Smooth muscle cell (in vitro differentiated cells): Measurements from ENCODE around the gene TRIO. TPM values are rescaled to one million over a fixed set of nuclear protein-coding genes. Genes with fewer than 3 reads are reported as not detected.

Experiments
- DNase-seq: peaks from one replicate; lab custom pipeline; 2025; ENCODE audit not compliant: unreplicated experiment; lab: John Stamatoyannopoulos, UW
- H2AFZ ChIP-seq: fragments of 200-600 bp; sonication (generic); 2 replicates; pipeline ENCODE4 v1.6.0; 2016; ENCODE audit warnings: antibody characterized with exemption, low read depth, mild to moderate bottlenecking
- H3F3A ChIP-seq: fragments of 200-600 bp; sonication (generic); 2 replicates; pipeline ENCODE4 v1.6.0; 2017; ENCODE audit warnings: antibody characterized with exemption, low read depth
- H3K27ac ChIP-seq: fragments of 200-600 bp; sonication (generic); 2 replicates; pipeline ENCODE4 v1.5.1; 2016; ENCODE audit warnings: low read depth, mild to moderate bottlenecking
- H3K27me3 ChIP-seq: fragments of 200-600 bp; sonication (generic); 2 replicates; pipeline ENCODE4 v1.6.1; 2016; ENCODE audit warnings: low read depth, mild to moderate bottlenecking
- H3K36me3 ChIP-seq: fragments of 200-600 bp; sonication (generic); 2 replicates; pipeline ENCODE4 v1.5.1; 2016; ENCODE audit warnings: low read depth
- H3K4me1 ChIP-seq: fragments of 200-600 bp; sonication (generic); 2 replicates; pipeline ENCODE4 v1.5.1; 2016; ENCODE audit warnings: low read depth
- H3K4me2 ChIP-seq: fragments of 200-600 bp; sonication (generic); 2 replicates; pipeline ENCODE4 v1.6.0; 2016; ENCODE audit warnings: mild to moderate bottlenecking
- H3K4me3 ChIP-seq: fragments of 200-600 bp; sonication (generic); 2 replicates; pipeline ENCODE4 v1.5.1; 2016; ENCODE audit warnings: mild to moderate bottlenecking
- H3K79me2 ChIP-seq: fragments of 200-600 bp; sonication (generic); 2 replicates; pipeline ENCODE4 v1.6.0; 2016; ENCODE audit warnings: low read depth, mild to moderate bottlenecking
- H3K9ac ChIP-seq: fragments of 200-600 bp; sonication (generic); 2 replicates; pipeline ENCODE4 v1.6.0; 2016; ENCODE audit warnings: low read depth
- H3K9me3 ChIP-seq: fragments of 200-600 bp; sonication (generic); replicated peaks from 2 replicates; pipeline ENCODE4 v1.5.1; 2016; ENCODE audit warnings: low read depth
- H4K20me1 ChIP-seq: fragments of 200-600 bp; sonication (generic); 2 replicates; pipeline ENCODE4 v1.6.0; 2016; ENCODE audit warnings: low read depth
- WGBS: methylation state at CpG from one replicate; pipeline ENCODE4 v1.1.7; 2016; ENCODE audit warnings: low lambda C conversion rate; 5-methylcytosine and 5-hydroxymethylcytosine counted together
- polyA plus RNA-seq: library from polyadenylated mRNA; unstranded; fragments of >200 nt; fragmentation: Nextera tagmentation; extraction: Ambion mirVana; gene quantifications from 2 replicates; pipeline ENCODE4 v1.2.1, GENCODE V29; 2016
- total RNA-seq: library from RNA; depleted of rRNA; stranded (reverse); fragments of >200 nt; gene quantifications from 2 replicates; pipeline ENCODE4 v1.2.3, GENCODE V29; 2014
- TF ChIP-seq, protein P1 (sequence below): fragments of 200-600 bp; sonication (generic); IDR thresholded peaks from 2 replicates; pipeline ENCODE4 v1.5.1; 2017; ENCODE audit warnings: borderline replicate concordance, mild to moderate bottlenecking, antibody characterized with exemption; ENCODE audit not compliant: insufficient read depth, poor library complexity, severe bottlenecking

Gene TRIO
- total and polyA plus RNA-seq, 2 experiments from 2014 or later, result 10.2 to 118 TPM

DNA sequence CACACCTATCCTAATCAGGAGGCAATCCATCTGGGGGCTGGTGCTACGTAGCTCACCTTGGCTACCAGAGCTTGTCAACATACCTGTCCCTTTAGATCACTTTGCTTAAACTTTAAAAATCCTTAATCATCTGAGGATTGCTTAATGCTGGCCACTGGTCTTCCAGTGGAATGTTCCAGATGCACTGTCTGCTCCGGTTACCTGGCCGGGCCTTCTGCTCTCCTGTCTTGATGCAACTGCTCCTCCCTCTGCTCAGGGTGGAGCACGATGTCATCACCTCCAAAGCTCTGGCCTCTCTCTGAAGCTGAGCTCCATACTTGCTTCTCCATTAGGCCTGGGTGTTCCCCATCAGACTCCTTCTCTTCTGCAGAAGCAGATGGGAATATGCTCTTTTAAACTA, 331.9 kb downstream of the TRIO start:
- no peak for DNase-seq
- no peak overlapping the region for H3K9ac ChIP-seq
- H3K4me2 ChIP-seq, result no peak overlapping the region
- peaks cover 8% of the 10 kb centered on the region for H3K4me1 ChIP-seq
- H3F3A ChIP-seq, result no peaks in the 10 kb centered on the region
- peak overlapping the region; percentile 77 for H3K27ac ChIP-seq
- H3K27me3 ChIP-seq, result no peaks in the 10 kb centered on the region
- no peaks in the 10 kb centered on the region for H4K20me1 ChIP-seq
- H2AFZ ChIP-seq, result no peak overlapping the region
- no peaks in the 10 kb centered on the region for H3K9me3 ChIP-seq
- 73% methylated on average over 4 of the region's 4 CpGs for WGBS
- H3K36me3 ChIP-seq, result peaks cover 27% of the 10 kb centered on the region
- no peak overlapping the region for H3K4me3 ChIP-seq
- TF ChIP-seq, protein P1, sequence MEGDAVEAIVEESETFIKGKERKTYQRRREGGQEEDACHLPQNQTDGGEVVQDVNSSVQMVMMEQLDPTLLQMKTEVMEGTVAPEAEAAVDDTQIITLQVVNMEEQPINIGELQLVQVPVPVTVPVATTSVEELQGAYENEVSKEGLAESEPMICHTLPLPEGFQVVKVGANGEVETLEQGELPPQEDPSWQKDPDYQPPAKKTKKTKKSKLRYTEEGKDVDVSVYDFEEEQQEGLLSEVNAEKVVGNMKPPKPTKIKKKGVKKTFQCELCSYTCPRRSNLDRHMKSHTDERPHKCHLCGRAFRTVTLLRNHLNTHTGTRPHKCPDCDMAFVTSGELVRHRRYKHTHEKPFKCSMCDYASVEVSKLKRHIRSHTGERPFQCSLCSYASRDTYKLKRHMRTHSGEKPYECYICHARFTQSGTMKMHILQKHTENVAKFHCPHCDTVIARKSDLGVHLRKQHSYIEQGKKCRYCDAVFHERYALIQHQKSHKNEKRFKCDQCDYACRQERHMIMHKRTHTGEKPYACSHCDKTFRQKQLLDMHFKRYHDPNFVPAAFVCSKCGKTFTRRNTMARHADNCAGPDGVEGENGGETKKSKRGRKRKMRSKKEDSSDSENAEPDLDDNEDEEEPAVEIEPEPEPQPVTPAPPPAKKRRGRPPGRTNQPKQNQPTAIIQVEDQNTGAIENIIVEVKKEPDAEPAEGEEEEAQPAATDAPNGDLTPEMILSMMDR, result no peak
- H3K79me2 ChIP-seq, result no peaks in the 10 kb centered on the region

DNA sequence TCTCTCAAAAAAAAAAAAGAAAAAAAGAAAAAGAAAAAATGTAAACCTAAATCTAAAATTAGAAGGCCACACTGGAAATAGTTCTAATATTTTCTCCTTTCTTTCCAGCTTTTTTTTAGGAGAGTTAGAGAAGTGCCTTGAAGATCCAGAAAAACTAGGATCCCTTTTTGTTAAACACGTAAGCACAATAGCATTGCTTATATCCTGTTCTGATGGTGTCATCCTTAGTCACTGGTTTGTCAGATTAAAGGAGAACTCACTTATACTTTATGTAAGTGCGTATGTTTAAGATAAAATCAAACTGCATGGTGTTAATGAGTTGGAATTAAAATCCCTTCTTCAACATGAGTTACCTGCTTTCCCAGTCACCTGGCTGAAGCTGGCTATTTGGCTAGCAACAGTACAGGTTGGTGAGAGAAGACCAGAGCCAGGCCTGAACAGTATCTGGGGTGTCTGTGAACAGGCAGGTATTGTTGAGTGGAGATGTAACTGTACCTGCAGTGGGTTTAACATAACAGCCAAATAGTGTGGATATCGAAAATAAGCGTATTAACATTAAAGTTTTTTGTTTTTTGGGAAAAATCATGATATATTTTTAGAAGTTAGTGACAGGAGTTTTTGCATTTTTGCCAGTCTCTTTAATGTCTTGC, 333.8 kb downstream of the TRIO start:
- DNase-seq, result no peak
- no peaks in the 10 kb centered on the region for H3F3A ChIP-seq
- 83% methylated on average over 4 of the region's 4 CpGs for WGBS
- no peaks in the 10 kb centered on the region for H3K9me3 ChIP-seq
- H4K20me1 ChIP-seq, result no peaks in the 10 kb centered on the region
- H3K36me3 ChIP-seq, result peaks cover 29% of the 10 kb centered on the region
- TF ChIP-seq, protein P1, result no peak
- no peak overlapping the region for H3K4me3 ChIP-seq
- H2AFZ ChIP-seq, result no peak overlapping the region
- no peaks in the 10 kb centered on the region for H3K27me3 ChIP-seq
- H3K4me1 ChIP-seq, result peaks cover 8% of the 10 kb centered on the region
- H3K27ac ChIP-seq, result peak overlapping the region; percentile 77
- no peak overlapping the region for H3K4me2 ChIP-seq
- H3K79me2 ChIP-seq, result no peaks in the 10 kb centered on the region
- H3K9ac ChIP-seq, result peak overlapping the region; percentile 16

DNA sequence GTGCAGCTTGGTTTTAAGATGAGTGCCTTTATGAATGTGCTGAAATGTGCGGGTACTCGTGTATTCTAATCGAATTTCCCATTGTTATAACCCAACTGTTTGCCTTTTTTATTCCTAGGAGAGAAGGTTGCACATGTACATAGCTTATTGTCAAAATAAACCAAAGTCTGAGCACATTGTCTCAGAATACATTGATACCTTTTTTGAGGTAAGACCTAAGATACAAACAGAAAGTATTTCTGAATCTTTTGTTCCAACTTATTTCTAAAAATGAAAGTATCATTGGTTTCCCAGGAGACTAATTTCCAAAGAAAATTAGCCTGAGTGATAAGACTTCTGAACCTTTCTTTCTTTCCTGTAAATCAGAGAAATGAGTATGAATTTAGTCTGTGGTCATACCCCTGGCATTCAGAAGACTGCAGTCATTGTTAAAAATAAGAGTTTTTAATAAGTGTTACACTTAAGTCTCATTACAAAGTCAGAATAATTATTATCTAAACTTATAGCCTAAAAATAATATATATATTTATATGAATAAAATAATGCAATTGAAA, 336.1 kb downstream of the TRIO start:
- no peaks in the 10 kb centered on the region for H3K27me3 ChIP-seq
- no peak overlapping the region for H2AFZ ChIP-seq
- H3K36me3 ChIP-seq, result peaks cover 25% of the 10 kb centered on the region
- DNase-seq, result no peak
- H3K4me2 ChIP-seq, result no peak overlapping the region
- TF ChIP-seq, protein P1, result no peak
- 99% methylated on average over 3 of the region's 3 CpGs for WGBS
- no peaks in the 10 kb centered on the region for H4K20me1 ChIP-seq
- no peaks in the 10 kb centered on the region for H3F3A ChIP-seq
- H3K27ac ChIP-seq, result no peak overlapping the region
- H3K9me3 ChIP-seq, result no peaks in the 10 kb centered on the region
- no peaks in the 10 kb centered on the region for H3K79me2 ChIP-seq
- H3K4me1 ChIP-seq, result no peaks in the 10 kb centered on the region
- H3K4me3 ChIP-seq, result no peak overlapping the region
- no peak overlapping the region for H3K9ac ChIP-seq

DNA sequence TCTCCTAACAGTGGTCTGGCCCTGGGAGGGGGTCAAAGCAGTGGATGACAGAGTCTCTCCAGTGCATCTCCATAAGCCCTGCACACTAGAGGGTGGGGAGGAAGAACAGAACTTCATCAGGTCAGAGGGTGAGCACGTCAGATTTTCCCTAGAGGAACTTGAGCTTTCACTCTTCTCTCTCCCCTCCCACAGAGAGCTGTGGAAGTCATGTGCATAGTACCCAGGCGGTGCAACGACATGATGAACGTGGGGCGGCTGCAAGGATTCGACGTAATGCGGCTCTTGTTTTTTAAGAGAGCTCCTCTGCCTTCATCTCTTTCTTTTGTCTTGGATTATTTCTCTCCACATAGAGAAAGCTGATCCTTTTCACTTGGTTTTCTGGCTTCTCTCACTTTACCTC, 338.2 kb downstream of the TRIO start:
- Histone ChIP-seq H3K27ac (no peak overlapping the region), H4K20me1 (no peaks in the 10 kb centered on the region), H3K9me3 (no peaks in the 10 kb centered on the region), H3K36me3 (peaks cover 33% of the 10 kb centered on the region), H2AFZ (no peak overlapping the region), H3K4me3 (no peak overlapping the region), H3F3A (no peaks in the 10 kb centered on the region), H3K9ac (no peak overlapping the region), H3K4me2 (no peak overlapping the region), H3K79me2 (no peaks in the 10 kb centered on the region), H3K4me1 (no peaks in the 10 kb centered on the region), H3K27me3 (no peaks in the 10 kb centered on the region)
- TF ChIP-seq, protein P1, result no peak
- DNase-seq, result no peak
- 95% methylated on average over 8 of the region's 8 CpGs for WGBS
